8988T (cell line): ENCODE measurements around the gene HS3ST5.
"Not testable (repeated sequence)": the region's sequence is repeated elsewhere in the genome, so short reads cannot be mapped to it uniquely, and the experiment has no call there.

ENCODE experiments used
- DNase-seq: peaks from one replicate; pipeline ENCODE4 v3.0.0; 2011

HS3ST5 gene

GRCh38 chr6:114181664-114182063 is 161.2 kb downstream of the HS3ST5 start:
- no peak for DNase-seq

- DNase-seq = no peak
Observed at GRCh38 chr6:114179411-114179810, 163.4 kb downstream of the HS3ST5 start.

DNA sequence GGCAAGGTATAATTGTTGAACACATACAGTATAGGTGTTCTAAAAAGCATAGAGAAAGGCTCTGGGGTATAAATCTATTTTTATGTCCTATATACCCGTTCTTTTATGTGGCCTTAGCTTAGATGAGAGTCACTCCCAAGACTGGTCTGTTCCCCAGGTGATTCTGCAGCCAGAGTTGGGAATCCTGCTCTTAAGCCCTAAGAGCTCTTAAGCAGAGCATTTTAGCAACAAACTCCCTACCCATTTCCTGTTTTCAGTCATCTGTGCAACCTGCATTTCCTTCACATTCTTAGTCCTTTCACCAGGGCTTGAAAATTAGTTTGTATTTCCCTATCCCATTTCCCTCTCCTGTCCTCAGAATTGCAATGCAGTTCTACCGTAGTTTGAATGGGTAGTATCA is 166.1 kb downstream of the HS3ST5 start:
- no peak for DNase-seq

DNA sequence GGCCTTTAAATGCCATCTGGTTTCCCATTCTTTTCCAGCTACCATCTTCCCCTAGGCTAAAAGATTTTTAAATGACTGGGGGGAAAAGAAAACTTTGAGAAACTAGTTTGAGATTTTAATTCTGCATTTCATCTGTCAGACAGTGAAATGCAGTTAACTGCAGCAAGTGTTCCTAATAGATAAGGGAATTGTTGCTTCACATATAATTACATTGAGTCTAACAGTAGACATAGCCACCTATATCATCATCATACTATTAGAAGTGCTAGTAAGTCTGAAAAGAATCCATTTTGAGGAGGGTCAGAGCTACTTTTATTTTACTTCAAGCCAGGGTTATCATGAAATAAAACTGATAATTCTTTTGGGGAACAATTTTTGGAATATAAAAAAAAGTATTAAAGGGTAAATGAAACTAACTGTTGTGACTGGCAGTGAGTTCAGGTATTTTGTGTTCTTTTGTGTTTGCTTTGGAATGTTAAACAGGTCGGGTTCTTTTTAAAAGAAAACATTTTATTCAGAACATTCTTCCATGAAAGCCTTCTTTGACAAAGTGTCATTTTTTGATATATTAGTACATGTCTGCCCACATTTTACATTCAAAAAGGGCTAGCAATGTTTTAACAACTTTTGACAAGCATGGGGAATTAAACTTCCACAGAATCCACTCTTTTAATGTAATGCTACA is 170.1 kb downstream of the HS3ST5 start:
- no peak for DNase-seq

- DNase-seq = no peak
Observed at GRCh38 chr6:114171473-114171872, 171.3 kb downstream of the HS3ST5 start.

DNA sequence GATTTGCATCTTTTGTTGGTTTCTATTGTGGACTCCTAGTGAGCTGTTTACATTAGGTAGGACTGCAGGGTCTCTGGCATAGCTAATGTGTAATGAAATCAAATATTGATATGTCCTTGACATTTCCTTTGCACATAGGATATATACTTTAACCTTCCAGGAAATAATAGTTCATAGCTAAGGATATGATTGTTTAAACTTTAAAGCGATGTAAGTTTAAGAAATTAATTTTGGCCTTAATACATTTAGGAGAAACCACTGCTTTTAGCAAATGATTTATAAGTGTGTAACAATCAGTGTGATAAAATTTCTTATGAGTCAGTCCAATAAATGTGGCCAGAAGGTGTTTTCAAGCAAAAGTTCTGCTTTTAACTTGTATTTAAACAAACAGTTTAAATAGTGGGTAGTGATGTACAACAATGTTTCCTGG is 171.8 kb downstream of the HS3ST5 start:
- no peak for DNase-seq

- no peak for DNase-seq
Observed at GRCh38 chr6:114170372-114170771, 172.5 kb downstream of the HS3ST5 start.

- no peak for DNase-seq
Observed at GRCh38 chr6:114169763-114170162, 173.1 kb downstream of the HS3ST5 start.

DNA sequence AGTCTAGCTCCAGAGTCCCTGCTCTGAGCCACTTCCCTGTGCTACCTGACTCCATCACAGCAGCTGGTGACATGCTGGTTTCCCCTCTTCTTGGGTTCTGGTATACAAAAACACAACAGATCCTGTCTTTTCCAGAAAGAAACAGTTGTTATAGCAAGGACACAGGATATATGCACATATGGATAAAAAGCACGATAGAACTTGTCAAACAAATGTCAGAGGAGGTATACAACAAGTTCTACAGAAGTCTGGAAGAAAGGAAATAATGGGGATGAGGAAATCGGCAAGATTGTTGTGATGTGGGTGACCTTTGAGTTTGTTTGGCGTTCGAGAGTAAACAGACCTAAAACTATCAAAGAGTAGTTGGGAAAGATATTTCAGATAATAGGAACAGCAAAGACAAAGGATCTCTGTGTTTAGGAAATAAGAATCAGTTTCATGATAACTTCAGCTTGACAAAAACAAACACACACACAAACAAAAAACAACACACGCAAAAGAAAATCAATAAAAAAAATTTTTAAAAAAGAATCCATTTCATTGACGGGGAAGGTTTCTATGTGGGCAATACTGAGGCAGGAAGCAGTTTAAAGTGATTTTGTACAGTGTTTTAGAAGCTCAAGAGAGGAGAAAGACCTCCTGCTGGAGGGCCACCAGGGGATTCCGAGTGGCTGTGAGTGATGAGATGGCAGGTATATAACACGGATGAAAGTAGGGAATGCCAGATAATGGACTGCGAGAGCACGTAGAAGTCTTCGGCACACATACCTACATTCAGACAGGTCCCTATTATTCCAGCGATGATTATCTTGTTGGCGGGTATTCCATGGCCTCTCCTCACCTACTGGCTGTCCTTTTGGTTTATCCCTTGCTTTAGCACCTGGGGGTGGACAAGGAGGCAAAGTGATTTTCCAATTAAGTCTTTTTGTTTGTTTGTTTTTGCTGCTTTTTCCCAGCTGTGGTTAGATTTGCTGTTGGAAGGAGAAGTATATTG is 174.9 kb downstream of the HS3ST5 start:
- no peak for DNase-seq

- no peak for DNase-seq
Observed at GRCh38 chr6:114164207-114164606, 178.6 kb downstream of the HS3ST5 start.

DNA sequence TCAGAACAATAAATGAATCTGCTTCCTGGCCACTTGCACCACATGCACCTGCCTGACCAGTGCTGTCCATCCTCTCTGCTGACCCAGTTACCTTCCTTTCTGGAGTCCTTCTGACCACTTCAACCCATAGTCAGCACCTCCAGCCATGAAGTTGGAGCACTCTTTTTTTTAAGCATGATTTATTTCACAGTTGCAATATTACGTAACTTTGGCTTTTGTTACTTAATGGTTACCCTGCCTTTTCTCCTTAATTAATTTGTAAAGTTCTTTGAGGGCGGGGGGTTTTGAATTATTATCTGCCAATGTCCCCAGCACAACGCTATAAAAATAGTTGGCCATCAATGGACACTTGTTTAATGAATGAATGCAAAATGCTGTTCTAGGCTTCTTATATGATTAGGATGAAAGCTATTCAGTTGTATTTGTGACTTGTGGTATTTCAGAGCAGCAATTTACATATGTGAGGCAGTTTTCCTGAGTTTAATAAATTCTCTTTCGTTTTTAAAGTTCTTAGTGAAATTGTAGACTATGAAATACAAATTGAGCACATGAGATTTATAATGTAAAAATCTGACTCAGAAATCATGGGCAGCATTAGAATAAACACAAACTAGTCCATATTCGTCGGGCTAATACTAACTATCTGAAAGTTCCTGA is 180.0 kb downstream of the HS3ST5 start:
- no peak for DNase-seq

GRCh38 chr6:114160881-114161280 is 181.9 kb downstream of the HS3ST5 start:
- no peak for DNase-seq

GRCh38 chr6:114159727-114160126 is 183.1 kb downstream of the HS3ST5 start:
- no peak for DNase-seq

GRCh38 chr6:114158838-114159694 is 183.8 kb downstream of the HS3ST5 start:
- no peak for DNase-seq

DNA sequence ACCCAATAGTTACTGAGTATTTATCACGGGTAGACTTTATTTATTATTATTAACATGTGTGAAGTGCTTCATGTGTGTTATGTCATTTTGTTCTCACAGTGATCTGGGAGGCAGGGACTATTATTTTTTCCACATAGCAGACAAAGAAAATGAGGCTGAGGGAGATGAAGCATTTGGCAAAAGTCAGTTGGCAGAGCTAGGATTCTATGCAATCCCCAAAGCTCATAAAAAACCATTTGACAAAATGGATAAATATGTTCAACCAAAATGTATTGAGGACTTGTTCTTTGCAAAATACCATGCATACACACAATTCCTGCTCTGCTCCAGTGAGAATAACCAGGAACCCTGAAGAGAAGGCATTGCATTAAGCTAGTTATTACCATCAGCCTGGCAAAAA is 184.4 kb downstream of the HS3ST5 start:
- DNase-seq = no peak

DNA sequence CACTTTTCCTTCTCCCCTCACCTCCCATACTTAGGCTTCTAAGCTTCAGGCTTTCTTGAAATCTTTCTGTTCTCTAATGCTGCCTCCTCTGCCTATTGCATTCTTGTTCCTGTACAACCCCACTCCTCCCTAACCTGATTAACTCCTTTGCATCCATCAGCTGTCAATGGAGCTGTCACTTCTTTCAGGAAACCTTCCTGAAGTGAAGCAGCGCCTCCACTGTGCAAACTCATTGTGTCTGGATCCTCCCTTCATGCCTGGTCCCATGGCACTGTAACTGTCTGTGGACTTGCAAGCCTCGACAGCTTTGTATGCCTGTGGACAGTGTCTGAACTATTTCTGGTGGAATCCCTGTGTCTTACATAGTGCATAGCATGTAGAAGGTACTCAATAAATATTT is 185.0 kb downstream of the HS3ST5 start:
- no peak for DNase-seq

DNA sequence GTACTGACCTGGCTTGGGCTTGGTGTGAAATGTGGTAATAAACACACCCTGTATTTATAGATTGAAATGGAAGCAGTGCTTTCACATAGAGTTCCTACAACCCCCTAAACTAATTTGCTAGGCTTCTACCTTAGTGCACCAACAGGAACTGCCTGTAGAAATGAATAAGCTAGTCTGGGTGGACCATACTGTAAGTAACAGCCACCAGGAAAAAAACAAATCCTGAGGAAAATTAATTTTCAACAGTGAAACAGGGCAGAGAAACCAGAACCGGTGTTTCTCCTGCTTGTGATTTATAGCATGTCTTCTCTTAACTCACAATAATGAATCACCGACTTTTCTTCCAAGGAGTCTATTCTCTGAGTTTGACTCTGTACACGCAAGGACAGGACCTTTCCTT is 187.1 kb downstream of the HS3ST5 start:
- DNase-seq = no peak

DNA sequence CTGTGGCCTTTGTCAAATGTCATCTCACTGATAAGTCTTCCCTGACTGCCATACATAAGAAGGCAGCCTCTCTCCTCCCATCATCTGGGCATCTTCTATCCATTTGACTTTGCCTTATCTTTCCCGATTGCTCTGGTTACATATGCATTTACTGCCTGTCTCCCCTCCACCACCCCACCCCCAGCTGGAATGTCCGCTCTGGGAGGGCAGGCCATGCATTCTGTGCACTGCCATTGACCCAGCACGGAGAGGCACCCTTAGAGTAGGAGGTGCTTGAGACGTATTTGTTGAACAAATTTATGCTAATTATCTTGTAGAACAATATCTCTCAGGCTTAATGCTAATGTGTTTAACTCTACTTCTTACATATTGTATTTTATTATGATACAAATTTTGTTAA is 188.0 kb downstream of the HS3ST5 start:
- no peak for DNase-seq

- no peak for DNase-seq
Observed at GRCh38 chr6:114153448-114153847, 189.4 kb downstream of the HS3ST5 start.

DNA sequence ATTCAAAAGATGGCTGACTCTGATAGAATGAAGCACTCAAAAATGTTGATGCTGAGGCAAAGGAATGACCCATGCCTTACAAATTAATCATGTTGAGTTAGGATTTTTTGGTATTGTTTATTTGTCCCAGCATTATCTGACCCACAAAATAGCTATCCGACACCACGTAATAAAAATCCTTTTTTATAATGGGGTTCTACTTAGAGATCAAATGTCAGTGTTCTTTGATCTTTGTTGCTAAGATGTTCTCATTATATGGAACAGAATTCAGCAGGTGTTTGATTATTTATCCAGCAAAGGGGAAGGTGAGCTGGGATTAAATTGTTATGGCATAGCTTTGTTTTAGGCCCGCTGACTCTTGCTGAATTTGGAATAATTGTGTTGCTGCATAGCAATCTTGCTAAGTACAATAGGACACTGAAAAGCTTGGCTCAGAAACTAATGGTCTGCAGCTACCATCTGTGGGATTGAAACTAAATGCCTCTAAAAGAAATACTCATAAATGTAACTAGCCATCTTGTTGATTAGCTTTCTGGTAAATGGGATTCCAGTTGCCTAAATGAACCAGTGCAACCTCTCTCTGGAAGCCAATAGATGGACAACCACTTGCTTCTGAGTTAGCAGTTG is 191.6 kb downstream of the HS3ST5 start:
- no peak for DNase-seq

DNA sequence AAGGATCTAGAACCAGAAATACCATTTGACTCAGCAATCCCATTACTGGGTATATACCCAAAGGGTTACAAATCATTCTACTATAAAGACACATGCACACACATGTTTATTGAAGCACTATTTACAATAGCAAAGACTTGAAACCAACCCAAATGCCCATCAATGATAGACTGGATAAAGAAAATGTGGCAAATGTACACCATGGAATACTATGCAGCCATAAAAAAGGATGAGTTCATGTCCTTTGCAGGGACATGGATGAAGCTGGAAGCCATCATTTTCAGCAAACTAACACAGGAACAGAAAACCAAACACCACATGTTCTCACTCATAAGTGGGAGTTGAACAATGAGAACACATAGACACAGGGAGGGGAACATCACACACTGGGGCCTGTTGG is 193.6 kb downstream of the HS3ST5 start:
- DNase-seq = not testable (repeated sequence)
